GM12878 (cell line): ENCODE results near the gene WDR12. TPM values are rescaled to one million over a fixed set of nuclear protein-coding genes. Genes with fewer than 3 reads are reported as not detected.
A peak's percentile ranks its signal among the peaks of the same experiment; 100 is the strongest.

ENCODE experiments used
- ATAC-seq: fragments of 200-7000 bp; cut with Tn5 transposase; 3 replicates; pipeline ENCODE4 v1.9.1; 2020; ENCODE audit warnings: mild to moderate bottlenecking, moderate library complexity
- Bru-seq: library from RNA; stranded (reverse); fragments of 400-500 nt; gene quantifications from one replicate; lab custom pipeline; 2021; lab: Mats Ljungman, UMichigan
- BruChase-seq, 2 experiments: library from RNA; stranded (reverse); fragments of 400-500 nt; gene quantifications; one replicate each; lab custom pipeline; 2021; lab: Mats Ljungman, UMichigan
- BruUV-seq: library from RNA; stranded (reverse); fragments of 400-500 nt; replicated peaks from 2 replicates; lab custom pipeline; 2021; lab: Mats Ljungman, UMichigan
- CTCF ChIA-PET: fragments of 300-600 bp; sonication (Branson Sonifier 250); formaldehyde crosslinking; extraction: SDS; loops from one replicate; lab custom pipeline; 2021; ENCODE audit warnings: inconsistent platforms; lab: Yijun Ruan, JAX
- POLR2A ChIA-PET: fragments of 350-600 bp; formaldehyde crosslinking; extraction: SDS; loops from one replicate; lab custom pipeline; 2021; ENCODE audit warnings: inconsistent platforms; lab: Charles Lee
- RAD21 ChIA-PET: fragments of 300-600 bp; sonication (Branson Sonifier 250); formaldehyde crosslinking; loops from one replicate; lab custom pipeline; 2023; ENCODE audit warnings: antibody characterized with exemption; ENCODE audit not compliant: unreplicated experiment; lab: Charles Lee
- SMC1A ChIA-PET: fragments of 300-600 bp; sonication (Branson Sonifier 250); formaldehyde crosslinking; loops from one replicate; lab custom pipeline; 2023; ENCODE audit not compliant: unreplicated experiment, uncharacterized antibody; lab: Charles Lee
- DNase-seq: peaks from one replicate; pipeline ENCODE4 v3.0.0-alpha.2; 2011; ENCODE audit warnings: low read depth, low spot score
- FAIRE-seq: peaks from 3 replicates; lab custom pipeline; 2011; peaks lifted over from hg19 to GRCh38; lab: Jason Lieb, UNC
- H2AFZ ChIP-seq: 2 replicates; pipeline ENCODE4 v1.6.0; 2011; ENCODE audit warnings: low read depth, low read length, control low read depth; ENCODE audit not compliant: control insufficient read depth
- H3K27ac ChIP-seq: 2 replicates; pipeline ENCODE4 v1.5.1; 2011; ENCODE audit warnings: control low read depth; ENCODE audit not compliant: control insufficient read depth, insufficient read depth
- H3K27me3 ChIP-seq, 2 experiments: replicated peaks in 1 of 2; 2 replicates each; pipeline versions ENCODE4 v1.6.0 to v1.6.1; 2011; ENCODE audit warnings: low read length in 1 of 2; ENCODE audit not compliant: control insufficient read depth in 2 of 2, insufficient read depth in 2 of 2
- H3K36me3 ChIP-seq, 2 experiments: 2 replicates each; pipeline ENCODE4 v1.5.1; 2011; ENCODE audit warnings: low read length in 1 of 2; ENCODE audit not compliant: control insufficient read depth in 2 of 2, insufficient read depth in 2 of 2
- H3K4me1 ChIP-seq: 2 replicates; pipeline ENCODE4 v1.6.1; 2011; ENCODE audit warnings: mild to moderate bottlenecking, low read length, moderate library complexity, mixed read lengths; ENCODE audit not compliant: control insufficient read depth, insufficient read depth
- H3K4me2 ChIP-seq: 2 replicates; pipeline ENCODE4 v1.6.0; 2011; ENCODE audit warnings: control low read depth; ENCODE audit not compliant: control insufficient read depth, insufficient read depth
- H3K4me3 ChIP-seq: fragments of 200-600 bp; sonication (generic); 2 replicates; pipeline ENCODE4 v1.5.1; 2016
- H3K79me2 ChIP-seq: 2 replicates; pipeline ENCODE4 v1.6.0; 2011; ENCODE audit warnings: low read length; ENCODE audit not compliant: control insufficient read depth, insufficient read depth
- H3K9ac ChIP-seq: 2 replicates; pipeline ENCODE4 v1.8.0; 2011; ENCODE audit warnings: low read length, control low read depth, mixed read lengths; ENCODE audit not compliant: control insufficient read depth, insufficient read depth
- H3K9me3 ChIP-seq: replicated peaks from 3 replicates; pipeline ENCODE4 v1.5.1; 2011; ENCODE audit warnings: mild to moderate bottlenecking, low read length; ENCODE audit not compliant: control insufficient read depth, insufficient read depth
- H4K20me1 ChIP-seq: 2 replicates; pipeline ENCODE4 v1.6.0; 2011; ENCODE audit not compliant: control insufficient read depth, insufficient read depth
- ATF7 ChIP-seq: fragments of 450-650 bp; IDR thresholded peaks from 2 replicates; pipeline ENCODE4 v1.6.1; 2016; ENCODE audit warnings: low read depth, mild to moderate bottlenecking
- CHD4 ChIP-seq: fragments of 200-600 bp; sonication (generic); IDR thresholded peaks from 2 replicates; pipeline ENCODE4 v1.6.1; 2016; ENCODE audit warnings: mild to moderate bottlenecking
- CREM ChIP-seq: IDR thresholded peaks from 2 replicates; pipeline ENCODE4 v1.6.1; 2014; ENCODE audit warnings: antibody characterized with exemption, low read depth
- ELK1 ChIP-seq: IDR thresholded peaks from 2 replicates; pipeline ENCODE4 v1.6.1; 2012; ENCODE audit warnings: low read depth, low read length, improper control_type of control experiment
- POLR2A ChIP-seq: IDR thresholded peaks from 2 replicates; pipeline ENCODE4 v1.6.1; 2011; ENCODE audit warnings: low read depth, mild to moderate bottlenecking, low read length
- SMARCA5 ChIP-seq: fragments of 450-650 bp; IDR thresholded peaks from 2 replicates; pipeline ENCODE4 v1.6.1; 2017; ENCODE audit warnings: mild to moderate bottlenecking
- SP1 ChIP-seq: IDR thresholded peaks from one replicate; pipeline ENCODE4 v1.6.1; 2011; ENCODE audit warnings: low read depth, low read length
- WGBS: methylation state at CpG from one replicate; pipeline ENCODE4 v1.1.6; 2016; ENCODE audit warnings: low lambda C conversion rate; ENCODE audit not compliant: insufficient replicate concordance, insufficient coverage; ENCODE audit errors: missing lambda C conversion rate; 5-methylcytosine and 5-hydroxymethylcytosine counted together
- in situ Hi-C: fragments of 300-500 bp; cut with MboI; formaldehyde crosslinking; loops from 9 replicates; pipeline ENCODE4 v1.14.3; 2018; ENCODE audit warnings: mixed read lengths
- intact Hi-C: fragments of 100-400 bp; cut with micrococcal nuclease; formaldehyde crosslinking; loops from one replicate; pipeline ENCODE4 v1.14.2; 2022; ENCODE audit not compliant: unreplicated experiment
- long read RNA-seq, 2 experiments: library from polyadenylated mRNA; unstranded; transcript quantifications; one replicate each; pipeline ENCODE4 v2.0.0, GENCODE V29; 2019 to 2020
- polyA minus RNA-seq, 3 experiments: library from RNA; depleted of rRNA, polyadenylated mRNA; stranded (reverse); fragments of >200 nt; gene quantifications; 2 replicates each; pipeline ENCODE4 v1.2.3, GENCODE V29; 2011
- polyA plus RNA-seq, 11 experiments: library from polyadenylated mRNA; depleted of rRNA in 4 of 11; unstranded in 6 of 11; stranded (reverse) in 5 of 11; fragments of >200 nt; fragmentation: Nextera tagmentation in 4 of 11; fragmentation: Illumina TruSeq in 1 of 11; extraction: Ambion mirVana in 4 of 11; extraction: Trizol in 1 of 11; gene quantifications; 1 replicate in 1 of 11; 2 replicates in 10 of 11; pipeline versions ENCODE4 v1.2.1 to v1.2.3, GENCODE V29; 2011 to 2016; ENCODE audit warnings: inconsistent platforms in 2 of 11, missing spikeins in 2 of 11, low read depth in 1 of 11
- total RNA-seq, 4 experiments: library from RNA; depleted of rRNA in 3 of 4; stranded (reverse); fragments of >200 nt in 3 of 4; fragmentation: Illumina TruSeq in 1 of 4; extraction: Trizol in 1 of 4; gene quantifications; 2 replicates each; pipeline versions ENCODE4 v1.2.1 to v1.2.3, GENCODE V29; 2013 to 2021
- TF ChIP-seq, protein P1 (sequence below): fragments of 450-650 bp; IDR thresholded peaks from 2 replicates; pipeline ENCODE4 v1.6.1; 2018; ENCODE audit warnings: borderline replicate concordance, mild to moderate bottlenecking; ENCODE audit not compliant: partially characterized antibody
- TF ChIP-seq, protein P2 (sequence below): fragments of 150-350 bp; IDR thresholded peaks from 2 replicates; pipeline ENCODE4 v1.6.1; 2016; ENCODE audit warnings: low read depth, low read length
- TF ChIP-seq, protein P3 (sequence below): IDR thresholded peaks from 2 replicates; pipeline ENCODE4 v1.6.1; 2012; ENCODE audit warnings: low read depth, low read length, improper control_type of control experiment

The WDR12 gene
- 86.6 and 105 TPM in 2 replicates for total RNA-seq (2013; cell fraction: nucleolus; rRNA removed)
- total RNA-seq (2014; rRNA removed) (52.9 and 67.6 TPM in 2 replicates), total RNA-seq (2014; rRNA removed; fragmentation: Illumina TruSeq; extraction: Trizol) (66.5 and 76.0 TPM in 2 replicates), total RNA-seq (2021) (95.7 and 98.3 TPM in 2 replicates), polyA plus RNA-seq (2011; rRNA removed) (117 and 223 TPM in 2 replicates), polyA plus RNA-seq (2014; fragmentation: Illumina TruSeq; extraction: Trizol) (77.3 and 85.5 TPM in 2 replicates), polyA plus RNA-seq (2014; fragmentation: Nextera tagmentation; extraction: Ambion mirVana) (100 to 1,000 TPM; 214 to 256 TPM), polyA plus RNA-seq (2014; rRNA removed) (57.2 and 71.7 TPM in 2 replicates), polyA plus RNA-seq (2016; fragmentation: Nextera tagmentation; extraction: Ambion mirVana) (100 to 1,000 TPM; 161 to 174 TPM), polyA minus RNA-seq (2011; rRNA and poly(A)+ RNA removed) (26.1 and 26.8 TPM in 2 replicates), Bru-seq, nascent RNA (percentile 75 among the genes with signal in this experiment), BruChase-seq, experiment 1, labeled RNA remaining after a 6-hour chase (percentile 80 among the genes with signal in this experiment), BruChase-seq, experiment 2, labeled RNA remaining after a 2-hour chase (percentile 80 among the genes with signal in this experiment)
- polyA plus RNA-seq (2011; ENCODE audit: low read depth) = 4.7 TPM
- 10.3 and 19.1 TPM in 2 replicates for polyA plus RNA-seq (2011; cell fraction: cytosol; rRNA removed)
- 30.5 and 42.9 TPM in 2 replicates for polyA plus RNA-seq (2011; cell fraction: nucleus; rRNA removed)
- 37.1 and 45.1 TPM in 2 replicates for polyA plus RNA-seq (2012)
- 15.1 and 31.4 TPM in 2 replicates for polyA minus RNA-seq (2011; cell fraction: cytosol; rRNA and poly(A)+ RNA removed)
- 12.0 and 15.4 TPM in 2 replicates for polyA minus RNA-seq (2011; cell fraction: nucleus; rRNA and poly(A)+ RNA removed)
- long read RNA-seq, experiment 1, full-length matches to known transcripts = 78 of 89 reads
- long read RNA-seq, experiment 1, partial matches to known transcripts = 0 of 89 reads
- long read RNA-seq, experiment 1, other reads (novel, unspliced or antisense) = 11 of 89 reads
- long read RNA-seq, experiment 2, full-length matches to known transcripts = 442 of 487 reads
- long read RNA-seq, experiment 2, partial matches to known transcripts = 19 of 487 reads
- long read RNA-seq, experiment 2, other reads (novel, unspliced or antisense) = 26 of 487 reads

- BruUV-seq = no TSS peak
- H3K79me2 ChIP-seq = peaks cover 41% of the 10 kb centered on the region
- TF ChIP-seq POLR2A (peak; percentile 80), SP1 (peak; percentile 19), ELK1 (no peak), ATF7 (peak; percentile 47; the same call in 1 of the 2 replicates), CHD4 (no peak), CREM (peak; percentile 35; the same call in 1 of the 2 replicates), SMARCA5 (0 out of 2 replicates have a peak, but pooled peaks have one; percentile 33)
- TF ChIP-seq, protein P1, sequence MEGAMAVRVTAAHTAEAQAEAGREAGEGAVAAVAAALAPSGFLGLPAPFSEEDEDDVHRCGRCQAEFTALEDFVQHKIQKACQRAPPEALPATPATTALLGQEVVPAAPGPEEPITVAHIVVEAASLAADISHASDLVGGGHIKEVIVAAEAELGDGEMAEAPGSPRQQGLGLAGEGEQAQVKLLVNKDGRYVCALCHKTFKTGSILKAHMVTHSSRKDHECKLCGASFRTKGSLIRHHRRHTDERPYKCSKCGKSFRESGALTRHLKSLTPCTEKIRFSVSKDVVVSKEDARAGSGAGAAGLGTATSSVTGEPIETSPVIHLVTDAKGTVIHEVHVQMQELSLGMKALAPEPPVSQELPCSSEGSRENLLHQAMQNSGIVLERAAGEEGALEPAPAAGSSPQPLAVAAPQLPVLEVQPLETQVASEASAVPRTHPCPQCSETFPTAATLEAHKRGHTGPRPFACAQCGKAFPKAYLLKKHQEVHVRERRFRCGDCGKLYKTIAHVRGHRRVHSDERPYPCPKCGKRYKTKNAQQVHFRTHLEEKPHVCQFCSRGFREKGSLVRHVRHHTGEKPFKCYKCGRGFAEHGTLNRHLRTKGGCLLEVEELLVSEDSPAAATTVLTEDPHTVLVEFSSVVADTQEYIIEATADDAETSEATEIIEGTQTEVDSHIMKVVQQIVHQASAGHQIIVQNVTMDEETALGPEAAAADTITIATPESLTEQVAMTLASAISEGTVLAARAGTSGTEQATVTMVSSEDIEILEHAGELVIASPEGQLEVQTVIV = peak; percentile 90
- TF ChIP-seq, protein P2, sequence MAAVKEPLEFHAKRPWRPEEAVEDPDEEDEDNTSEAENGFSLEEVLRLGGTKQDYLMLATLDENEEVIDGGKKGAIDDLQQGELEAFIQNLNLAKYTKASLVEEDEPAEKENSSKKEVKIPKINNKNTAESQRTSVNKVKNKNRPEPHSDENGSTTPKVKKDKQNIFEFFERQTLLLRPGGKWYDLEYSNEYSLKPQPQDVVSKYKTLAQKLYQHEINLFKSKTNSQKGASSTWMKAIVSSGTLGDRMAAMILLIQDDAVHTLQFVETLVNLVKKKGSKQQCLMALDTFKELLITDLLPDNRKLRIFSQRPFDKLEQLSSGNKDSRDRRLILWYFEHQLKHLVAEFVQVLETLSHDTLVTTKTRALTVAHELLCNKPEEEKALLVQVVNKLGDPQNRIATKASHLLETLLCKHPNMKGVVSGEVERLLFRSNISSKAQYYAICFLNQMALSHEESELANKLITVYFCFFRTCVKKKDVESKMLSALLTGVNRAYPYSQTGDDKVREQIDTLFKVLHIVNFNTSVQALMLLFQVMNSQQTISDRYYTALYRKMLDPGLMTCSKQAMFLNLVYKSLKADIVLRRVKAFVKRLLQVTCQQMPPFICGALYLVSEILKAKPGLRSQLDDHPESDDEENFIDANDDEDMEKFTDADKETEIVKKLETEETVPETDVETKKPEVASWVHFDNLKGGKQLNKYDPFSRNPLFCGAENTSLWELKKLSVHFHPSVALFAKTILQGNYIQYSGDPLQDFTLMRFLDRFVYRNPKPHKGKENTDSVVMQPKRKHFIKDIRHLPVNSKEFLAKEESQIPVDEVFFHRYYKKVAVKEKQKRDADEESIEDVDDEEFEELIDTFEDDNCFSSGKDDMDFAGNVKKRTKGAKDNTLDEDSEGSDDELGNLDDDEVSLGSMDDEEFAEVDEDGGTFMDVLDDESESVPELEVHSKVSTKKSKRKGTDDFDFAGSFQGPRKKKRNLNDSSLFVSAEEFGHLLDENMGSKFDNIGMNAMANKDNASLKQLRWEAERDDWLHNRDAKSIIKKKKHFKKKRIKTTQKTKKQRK = no peak
- TF ChIP-seq, protein P3, sequence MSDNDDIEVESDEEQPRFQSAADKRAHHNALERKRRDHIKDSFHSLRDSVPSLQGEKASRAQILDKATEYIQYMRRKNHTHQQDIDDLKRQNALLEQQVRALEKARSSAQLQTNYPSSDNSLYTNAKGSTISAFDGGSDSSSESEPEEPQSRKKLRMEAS = peak; percentile 95
Observed at GRCh38 chr2:202911512-202912341, at the start of gene WDR12, which contains the start of gene CARF. Gene WDR12, minus strand, starts transcription at chr2:202911673. Its CDS starts 197 bp downstream, at chr2:202911476. Gene CARF, plus strand, starts transcription at chr2:202912275. Its CDS starts 29,628 bp downstream, at chr2:202941903.

More at GRCh38 chr2:202911512-202912341, at the start of gene WDR12, which contains the start of gene CARF:
- Histone ChIP-seq H3K4me1 (peaks cover 5% of the 10 kb centered on the region), H3K4me2 (peak within 1 kb of the TSS; percentile 69), H3K27ac (peak within 1 kb of the TSS; percentile 93), H3K9ac (peak within 1 kb of the TSS; percentile 88), H2AFZ (peak within 1 kb of the TSS; percentile 99), H4K20me1 (no peaks in the 10 kb centered on the region), H3K27me3 (no peaks in the 10 kb centered on the region), H3K9me3 (no peaks in the 10 kb centered on the region), H3K36me3 (no peaks in the 10 kb centered on the region), H3K4me3 (peak within 1 kb of the TSS; percentile 95)
- SMC1A ChIA-PET = interaction anchor here (0.7 to 2.1 kb wide), 14 partner anchors 23 to 887 kb away, joined by 3 to 10 read pairs (median 4); partner anchors contain the start of genes ICA1L and NBEAL1
- RAD21 ChIA-PET = interaction anchor here (1.0 to 2.2 kb wide), 5 partner anchors 55 to 327 kb away, joined by 3 to 12 read pairs (median 4); partner anchors contain the start of gene CYP20A1
- CTCF ChIA-PET = interaction anchor here (1.3 to 1.6 kb wide), 2 partner anchors 41 to 106 kb away, joined by 5 to 11 read pairs; no protein-coding TSS in a partner anchor
- FAIRE-seq = peak; percentile 99
- intact Hi-C loops (loop anchor here (2.0 kb wide), 2 partner anchors 103 to 327 kb away; partner anchors contain the start of genes CYP20A1 and NBEAL1), in situ Hi-C loops (no loop called here)
- POLR2A ChIA-PET = interaction anchor here (0.7 to 2.2 kb wide), 8 partner anchors 8 to 330 kb away, joined by 3 to 11 read pairs (median 3); partner anchors contain the start of genes CYP20A1 and ICA1L
- WGBS = under 1% methylated on average over 39 of the region's 39 CpGs
- ATAC-seq = peak; percentile 88
- peak; percentile 82 for DNase-seq
